ENCODE measurements around the gene VAV3.

GRCh38 chr1:107670397-107671040 is 294.5 kb downstream of the VAV3 start:
- TF ChIP-seq ZBTB33 (IDR thresholded peaks at IDR 0.05; ENCODE audit: borderline replicate concordance, low read depth) (no peak), NRF1 (IDR thresholded peaks at IDR 0.05; ENCODE audit: low read depth, low read length) (no peak), POLR2AphosphoS5 (IDR thresholded peaks at IDR 0.05; ENCODE audit: low read depth, low read length) (no peak), RFX5 (IDR thresholded peaks at IDR 0.05; ENCODE audit: low read length) (no peak), EZH2phosphoT487 (IDR thresholded peaks at IDR 0.05; ENCODE audit: borderline replicate concordance, low read depth) (no peak), REST (IDR thresholded peaks at IDR 0.05; ENCODE audit: low read depth, low read length) (no peak), SIN3A (IDR thresholded peaks at IDR 0.05; ENCODE audit: borderline replicate concordance, low read depth, low read length) (no peak), RXRA (IDR thresholded peaks at IDR 0.05; ENCODE audit: borderline replicate concordance, low read depth) (no peak), SMC3 (IDR thresholded peaks at IDR 0.05; ENCODE audit: low read depth, low read length) (no peak), EP300 (IDR thresholded peaks at IDR 0.05; ENCODE audit: borderline replicate concordance in 1 of 2, low read depth in 1 of 2, low read length in 1 of 2) (no peak), TAF1 (IDR thresholded peaks at IDR 0.05; ENCODE audit: borderline replicate concordance, low read depth, low read length) (no peak)
- TF ChIP-seq, protein P1, sequence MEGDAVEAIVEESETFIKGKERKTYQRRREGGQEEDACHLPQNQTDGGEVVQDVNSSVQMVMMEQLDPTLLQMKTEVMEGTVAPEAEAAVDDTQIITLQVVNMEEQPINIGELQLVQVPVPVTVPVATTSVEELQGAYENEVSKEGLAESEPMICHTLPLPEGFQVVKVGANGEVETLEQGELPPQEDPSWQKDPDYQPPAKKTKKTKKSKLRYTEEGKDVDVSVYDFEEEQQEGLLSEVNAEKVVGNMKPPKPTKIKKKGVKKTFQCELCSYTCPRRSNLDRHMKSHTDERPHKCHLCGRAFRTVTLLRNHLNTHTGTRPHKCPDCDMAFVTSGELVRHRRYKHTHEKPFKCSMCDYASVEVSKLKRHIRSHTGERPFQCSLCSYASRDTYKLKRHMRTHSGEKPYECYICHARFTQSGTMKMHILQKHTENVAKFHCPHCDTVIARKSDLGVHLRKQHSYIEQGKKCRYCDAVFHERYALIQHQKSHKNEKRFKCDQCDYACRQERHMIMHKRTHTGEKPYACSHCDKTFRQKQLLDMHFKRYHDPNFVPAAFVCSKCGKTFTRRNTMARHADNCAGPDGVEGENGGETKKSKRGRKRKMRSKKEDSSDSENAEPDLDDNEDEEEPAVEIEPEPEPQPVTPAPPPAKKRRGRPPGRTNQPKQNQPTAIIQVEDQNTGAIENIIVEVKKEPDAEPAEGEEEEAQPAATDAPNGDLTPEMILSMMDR (IDR thresholded peaks at IDR 0.05) = no peak
